NCI-H1436 (cell line): ENCODE measurements around the gene RNASE13.
"Not testable (repeated sequence)": the region's sequence is repeated elsewhere in the genome, so short reads cannot be mapped to it uniquely, and the experiment has no call there.

Experiments
- DNase-seq: peaks from one replicate; lab custom pipeline; 2025; lab: John Stamatoyannopoulos, UW

RNASE13 gene

DNA sequence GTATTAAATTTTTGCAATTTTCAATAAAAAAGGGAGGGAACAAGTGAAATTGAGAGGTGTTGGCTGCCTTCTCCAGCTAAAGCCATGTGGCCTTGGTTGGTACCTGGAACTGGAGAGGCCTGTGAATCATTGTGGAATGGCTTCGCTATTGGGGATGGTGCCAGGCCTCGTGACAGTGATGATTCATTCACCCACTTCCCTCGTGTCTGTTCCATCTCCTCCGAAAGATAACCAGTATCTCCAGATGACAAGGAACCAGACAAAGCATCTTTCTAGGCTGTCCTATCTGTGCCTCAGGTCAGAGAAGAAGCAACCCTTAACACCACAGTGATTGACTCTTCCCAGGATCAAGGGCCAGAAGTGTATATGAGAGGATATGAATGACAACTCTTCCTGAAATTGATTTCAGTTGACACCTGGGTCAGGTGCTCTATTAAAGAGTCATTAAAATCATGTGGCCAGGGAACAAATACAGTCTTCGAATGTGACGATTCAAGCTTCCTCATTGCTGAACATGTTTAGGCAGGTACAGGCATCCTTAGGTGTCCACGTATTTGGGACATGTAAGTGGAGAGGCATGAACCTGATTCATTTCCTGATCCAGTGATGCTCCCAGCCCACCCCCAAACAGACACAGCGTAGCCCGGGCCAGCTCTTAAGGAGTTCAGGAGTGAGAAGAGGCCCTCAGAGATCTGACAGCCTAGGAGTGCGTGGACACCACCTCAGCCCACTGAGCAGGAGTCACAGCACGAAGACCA, 7.2 kb upstream of the RNASE13 start, which contains the start of gene RNASE7:
Gene RNASE7, plus strand, starts transcription at position 687 of the 758 bp plus-strand sequence. CDS start 631 bp downstream, outside the sequence.
- no peak for DNase-seq

DNA sequence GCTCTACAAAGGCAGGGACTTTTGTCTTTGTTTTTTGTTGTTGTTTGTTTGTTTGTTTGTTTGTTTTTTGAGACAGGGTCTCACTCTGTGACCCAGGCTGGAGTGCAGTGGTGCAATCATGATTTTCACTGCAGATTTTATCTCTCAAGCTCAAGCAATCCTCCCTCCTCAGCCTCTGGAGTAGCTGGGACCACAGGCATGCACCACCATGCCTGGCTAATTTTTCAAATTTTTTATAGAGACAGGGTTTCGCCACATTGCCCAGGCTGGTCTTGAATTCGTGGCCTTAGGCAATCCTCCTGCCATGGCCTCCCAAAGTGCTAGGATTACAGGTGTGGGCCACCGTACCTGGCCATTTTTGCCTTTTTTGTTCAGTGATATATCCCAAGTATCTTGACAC, 6.3 kb upstream of the RNASE13 start:
- not testable (repeated sequence) for DNase-seq

DNA sequence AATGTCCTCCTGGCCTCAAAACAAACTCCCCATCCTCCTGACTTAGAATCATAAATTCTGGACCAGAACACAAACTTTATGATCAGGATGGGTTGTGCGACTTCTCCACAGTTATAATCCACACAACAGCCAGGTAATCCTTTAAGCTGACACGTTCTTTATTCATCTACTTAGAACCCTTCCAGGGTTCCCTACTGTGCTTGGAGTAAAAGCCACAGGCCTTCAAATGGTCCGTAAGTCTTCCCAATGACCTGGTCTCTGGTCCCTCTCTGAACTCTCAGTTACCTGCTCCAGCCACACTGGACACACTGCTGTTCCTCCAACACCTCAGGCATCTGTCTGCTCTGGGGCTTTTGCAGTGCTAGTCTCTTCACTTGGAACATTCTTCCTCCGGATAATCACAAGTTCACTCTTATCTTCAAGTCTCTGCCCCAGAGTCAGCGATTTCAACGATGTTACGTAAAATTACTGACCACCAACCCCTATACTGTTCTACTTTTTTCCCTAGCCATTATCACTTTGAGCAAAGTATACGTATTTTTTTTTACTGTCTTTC, 5.8 kb upstream of the RNASE13 start:
- no peak for DNase-seq

- no peak for DNase-seq
These were observed 5.2 kb upstream of the RNASE13 start for GRCh38 chr14:21039585-21040369.

GRCh38 chr14:21038441-21039422, 4.1 kb upstream of the RNASE13 start:
- no peak for DNase-seq

- DNase-seq: no peak
These were observed 2.5 kb upstream of the RNASE13 start for GRCh38 chr14:21037156-21037555.

- no peak for DNase-seq
These were observed 2.1 kb upstream of the RNASE13 start for GRCh38 chr14:21036751-21037150.

DNA sequence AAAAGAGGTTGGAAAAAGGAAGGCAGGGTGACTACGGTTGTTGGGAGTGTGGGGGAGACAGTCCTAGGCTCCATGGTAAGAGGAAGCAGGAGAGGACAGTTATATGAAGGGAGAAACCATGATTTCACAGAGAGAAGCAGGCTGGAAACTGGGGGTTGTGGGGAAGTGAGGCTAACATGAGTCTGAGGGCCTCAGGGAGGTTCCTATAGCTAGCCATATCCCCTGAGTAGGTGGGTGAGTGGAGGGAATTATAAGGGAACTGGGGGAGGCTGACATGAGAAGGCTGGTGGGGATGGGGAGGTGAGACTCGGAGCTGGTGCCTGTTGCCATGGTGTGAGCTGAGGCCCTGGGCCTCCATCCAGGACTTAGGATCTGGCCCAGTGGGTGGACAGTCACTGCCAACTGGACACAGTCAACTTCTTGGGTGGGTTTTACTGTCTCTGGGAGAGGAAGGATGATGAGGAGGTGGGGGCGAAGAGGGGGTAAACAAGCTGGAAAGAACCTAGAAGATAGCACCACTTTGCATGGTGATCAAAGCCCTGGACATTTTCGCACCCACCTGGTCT, 1.4 kb downstream of the RNASE13 start:
- DNase-seq: no peak

GRCh38 chr14:21032326-21033132, 2.1 kb downstream of the RNASE13 start:
- DNase-seq: no peak

- no peak for DNase-seq
These were observed 4.1 kb downstream of the RNASE13 start for GRCh38 chr14:21030531-21030930.

DNA sequence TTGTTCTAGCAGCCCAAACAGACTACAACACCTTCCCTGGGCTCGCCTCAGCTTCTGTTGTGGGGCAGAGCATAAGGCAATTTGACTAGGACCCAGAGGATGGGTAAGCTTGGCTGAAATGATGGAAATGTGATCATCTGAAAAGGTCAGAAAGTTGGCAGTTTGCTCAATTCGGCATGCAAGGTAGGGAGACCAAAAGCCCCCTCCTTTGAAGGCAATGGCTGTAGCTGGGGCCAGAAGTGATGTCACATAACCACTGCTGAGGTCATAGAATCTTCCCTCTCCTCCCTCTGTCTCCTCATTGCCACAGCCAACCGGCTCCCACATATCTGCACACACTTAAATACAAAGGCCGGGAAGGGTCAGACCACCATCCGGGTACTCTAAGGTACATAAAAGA, 4.7 kb downstream of the RNASE13 start, which contains the start of gene TPPP2:
Gene TPPP2, plus strand, starts transcription at position 301 of the 400 bp plus-strand sequence. CDS start 365 bp downstream, outside the sequence.
- no peak for DNase-seq

- no peak for DNase-seq
These were observed 7.7 kb downstream of the RNASE13 start for GRCh38 chr14:21026988-21027315.

GRCh38 chr14:21026274-21026987, 8.2 kb downstream of the RNASE13 start:
- no peak for DNase-seq

GRCh38 chr14:21025371-21026273, 9.0 kb downstream of the RNASE13 start:
- DNase-seq: no peak

- peak; percentile 42 for DNase-seq
These were observed 9.8 kb downstream of the RNASE13 start, which contains the start of gene NDRG2 for GRCh38 chr14:21024585-21025370. TSS of gene NDRG2 (minus strand) at chr14:21025061. CDS start at chr14:21023315, 1,746 bp downstream.

- no peak for DNase-seq
These were observed 10.6 kb downstream of the RNASE13 start for GRCh38 chr14:21023817-21024584.

- DNase-seq: no peak
These were observed 11.4 kb downstream of the RNASE13 start for GRCh38 chr14:21023174-21023573.
